ENCODE measurements around the gene ANKRD29. TPM values are rescaled to one million over a fixed set of nuclear protein-coding genes. Genes with fewer than 3 reads are reported as not detected.

ANKRD29 gene
- total and polyA plus RNA-seq, 10 of the 15 experiments (the other 5 are each of a cell fraction or from before 2014, with no cell fraction given), result 0.53 to 9.2 (median 1.6) TPM

GRCh38 chr18:23587220-23587642 is 75.5 kb downstream of the ANKRD29 start:
- H2AFZ ChIP-seq (ENCODE audit: control insufficient read depth, low read depth, low read length), result peak overlapping the region; percentile 78
- no peak overlapping the region for H3K27ac ChIP-seq (ENCODE audit: control insufficient read depth, insufficient read depth)
- H3K4me2 ChIP-seq (ENCODE audit: control insufficient read depth, insufficient read depth), result peak overlapping the region; percentile 94
- no peaks in the 10 kb centered on the region for H3K9me3 ChIP-seq (replicated peaks; ENCODE audit: control insufficient read depth, insufficient read depth, low read length)
- ATAC-seq (no peak), DNase-seq (ENCODE audit: low read depth, low spot score) (no peak), FAIRE-seq (no peak)
- intact Hi-C loops (cut with micrococcal nuclease; ENCODE audit: unreplicated experiment) (loop anchor here (2.0 to 5.0 kb wide), 3 partner anchors 32 to 82 kb away; no protein-coding TSS in a partner anchor), in situ Hi-C loops (cut with MboI) (no loop called here)
- BruUV-seq (replicated peaks), result no TSS peak
- ChIA-PET SMC1A (ENCODE audit: uncharacterized antibody, unreplicated experiment) (interaction anchor here (0.8 to 2.3 kb wide), 6 partner anchors 27 to 71 kb away, joined by 3 to 14 read pairs (median 5); no protein-coding TSS in a partner anchor), CTCF (interaction anchor here (0.7 to 2.7 kb wide), 15 partner anchors 11 to 307 kb away, joined by 3 to 16 read pairs (median 4); no protein-coding TSS in a partner anchor), RAD21 (ENCODE audit: unreplicated experiment) (interaction anchor here (1.3 to 2.1 kb wide), 5 partner anchors 26 to 116 kb away, joined by 3 to 8 read pairs (median 6); no protein-coding TSS in a partner anchor), POLR2A (no interaction called here)
- peak overlapping the region; percentile 53 for H3K9ac ChIP-seq (ENCODE audit: control insufficient read depth, insufficient read depth, low read length)
- peaks cover 7% of the 10 kb centered on the region; the same call in 1 of the 2 replicates for H3K4me1 ChIP-seq (ENCODE audit: control insufficient read depth, insufficient read depth, low read length)
- H4K20me1 ChIP-seq (ENCODE audit: control insufficient read depth, insufficient read depth), result no peaks in the 10 kb centered on the region
- H3K79me2 ChIP-seq (ENCODE audit: control insufficient read depth, insufficient read depth, low read length), result peaks cover 35% of the 10 kb centered on the region
- no peaks in the 10 kb centered on the region for H3K27me3 ChIP-seq (replicated peaks in 1 of 2; ENCODE audit: control insufficient read depth in 2 of 2, insufficient read depth in 2 of 2, low read length in 1 of 2)
- H3K36me3 ChIP-seq (ENCODE audit: control insufficient read depth in 2 of 2, insufficient read depth in 2 of 2, low read length in 1 of 2), result no peaks in the 10 kb centered on the region
- WGBS (ENCODE audit: insufficient coverage, insufficient replicate concordance, low lambda C conversion rate, missing lambda C conversion rate), result 14% methylated on average over 7 of the region's 7 CpGs
- peak overlapping the region; percentile 91; the same call in 1 of the 2 replicates for H3K4me3 ChIP-seq
- TF ChIP-seq NBN (IDR thresholded peaks at IDR 0.05), result no peak
- no peak for TF ChIP-seq BMI1 (IDR thresholded peaks at IDR 0.05; ENCODE audit: borderline replicate concordance)
- TF ChIP-seq POLR2AphosphoS5 (IDR thresholded peaks at IDR 0.05; ENCODE audit: low read length), result no peak
- TF ChIP-seq USF2 (IDR thresholded peaks at IDR 0.05; ENCODE audit: borderline replicate concordance, low read depth, low read length), result no peak
- no peak for TF ChIP-seq BCL11A (IDR thresholded peaks at IDR 0.05; ENCODE audit: low read depth, low read length)
- no peak for TF ChIP-seq RELB (IDR thresholded peaks at IDR 0.05; ENCODE audit: low read depth)
- no peak for TF ChIP-seq LARP7 (IDR thresholded peaks at IDR 0.05)
- TF ChIP-seq, protein P1, sequence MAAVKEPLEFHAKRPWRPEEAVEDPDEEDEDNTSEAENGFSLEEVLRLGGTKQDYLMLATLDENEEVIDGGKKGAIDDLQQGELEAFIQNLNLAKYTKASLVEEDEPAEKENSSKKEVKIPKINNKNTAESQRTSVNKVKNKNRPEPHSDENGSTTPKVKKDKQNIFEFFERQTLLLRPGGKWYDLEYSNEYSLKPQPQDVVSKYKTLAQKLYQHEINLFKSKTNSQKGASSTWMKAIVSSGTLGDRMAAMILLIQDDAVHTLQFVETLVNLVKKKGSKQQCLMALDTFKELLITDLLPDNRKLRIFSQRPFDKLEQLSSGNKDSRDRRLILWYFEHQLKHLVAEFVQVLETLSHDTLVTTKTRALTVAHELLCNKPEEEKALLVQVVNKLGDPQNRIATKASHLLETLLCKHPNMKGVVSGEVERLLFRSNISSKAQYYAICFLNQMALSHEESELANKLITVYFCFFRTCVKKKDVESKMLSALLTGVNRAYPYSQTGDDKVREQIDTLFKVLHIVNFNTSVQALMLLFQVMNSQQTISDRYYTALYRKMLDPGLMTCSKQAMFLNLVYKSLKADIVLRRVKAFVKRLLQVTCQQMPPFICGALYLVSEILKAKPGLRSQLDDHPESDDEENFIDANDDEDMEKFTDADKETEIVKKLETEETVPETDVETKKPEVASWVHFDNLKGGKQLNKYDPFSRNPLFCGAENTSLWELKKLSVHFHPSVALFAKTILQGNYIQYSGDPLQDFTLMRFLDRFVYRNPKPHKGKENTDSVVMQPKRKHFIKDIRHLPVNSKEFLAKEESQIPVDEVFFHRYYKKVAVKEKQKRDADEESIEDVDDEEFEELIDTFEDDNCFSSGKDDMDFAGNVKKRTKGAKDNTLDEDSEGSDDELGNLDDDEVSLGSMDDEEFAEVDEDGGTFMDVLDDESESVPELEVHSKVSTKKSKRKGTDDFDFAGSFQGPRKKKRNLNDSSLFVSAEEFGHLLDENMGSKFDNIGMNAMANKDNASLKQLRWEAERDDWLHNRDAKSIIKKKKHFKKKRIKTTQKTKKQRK (IDR thresholded peaks at IDR 0.05; ENCODE audit: low read depth, low read length), result no peak
- TF ChIP-seq, protein P2, sequence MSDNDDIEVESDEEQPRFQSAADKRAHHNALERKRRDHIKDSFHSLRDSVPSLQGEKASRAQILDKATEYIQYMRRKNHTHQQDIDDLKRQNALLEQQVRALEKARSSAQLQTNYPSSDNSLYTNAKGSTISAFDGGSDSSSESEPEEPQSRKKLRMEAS (IDR thresholded peaks at IDR 0.05; ENCODE audit: low read depth, low read length), result no peak
- TF ChIP-seq JUNB (IDR thresholded peaks at IDR 0.05), result no peak
- no peak for TF ChIP-seq EP300 (IDR thresholded peaks at IDR 0.05; ENCODE audit: borderline replicate concordance in 1 of 2, control insufficient read depth in 1 of 2, low read depth in 2 of 2, low read length in 2 of 2)
- TF ChIP-seq MEF2B (IDR thresholded peaks at IDR 0.05; ENCODE audit: partially characterized antibody, poor library complexity, severe bottlenecking), result no peak
- no peak for TF ChIP-seq SMC3 (IDR thresholded peaks at IDR 0.05; ENCODE audit: borderline replicate concordance, low read length)
- no peak for TF ChIP-seq NR2C2 (IDR thresholded peaks at IDR 0.05; ENCODE audit: borderline replicate concordance, control insufficient read depth, insufficient read length, low read depth)
- TF ChIP-seq SPI1 (IDR thresholded peaks at IDR 0.05; ENCODE audit: borderline replicate concordance, insufficient read depth, low read depth, low read length), result no peak
- TF ChIP-seq NFXL1 (IDR thresholded peaks at IDR 0.05; ENCODE audit: borderline replicate concordance), result no peak
- TF ChIP-seq SMAD5 (IDR thresholded peaks at IDR 0.05; ENCODE audit: low read depth), result no peak
